SK-N-SH treated with all-trans-retinoic acid at 6 μM for 48 hours (cell line): Measurements from ENCODE around the gene IP6K3.

Source experiments
- ATAC-seq: fragments of 200-7000 bp; cut with Tn5 transposase; 3 replicates; pipeline ENCODE4 v1.9.1; 2020; ENCODE audit warnings: mild to moderate bottlenecking, moderate library complexity
- ARNTL ChIP-seq: fragments of 450-650 bp; formaldehyde crosslinking; IDR thresholded peaks from 2 replicates; pipeline ENCODE4 v1.5.0; 2020; ENCODE audit warnings: low read depth, mild to moderate bottlenecking, moderate library complexity, borderline replicate concordance
- BACH2 ChIP-seq: fragments of 250-450 bp; sonication (Bioruptor Pico); IDR thresholded peaks from 2 replicates; pipeline ENCODE4 v1.9.0; 2021; ENCODE audit warnings: mild to moderate bottlenecking, borderline replicate concordance
- CSDC2 ChIP-seq: fragments of 250-450 bp; sonication (Bioruptor Pico); IDR thresholded peaks from 2 replicates; pipeline ENCODE4 v1.5.0; 2020; ENCODE audit warnings: mild to moderate bottlenecking, moderate library complexity
- CSRNP3 ChIP-seq: fragments of 250-450 bp; sonication (Bioruptor Pico); IDR thresholded peaks from 2 replicates; pipeline ENCODE4 v1.5.1; 2021; ENCODE audit warnings: mild to moderate bottlenecking, moderate library complexity
- GLIS3 ChIP-seq: fragments of 250-450 bp; sonication (Bioruptor Pico); IDR thresholded peaks from 2 replicates; pipeline ENCODE4 v1.5.0; 2020; ENCODE audit warnings: mild to moderate bottlenecking, moderate library complexity
- ISL1 ChIP-seq: fragments of 250-450 bp; sonication (Bioruptor Pico); IDR thresholded peaks from 2 replicates; pipeline ENCODE4 v2.1.2; 2022; ENCODE audit warnings: mild to moderate bottlenecking, moderate library complexity
- OSR1 ChIP-seq: fragments of 250-450 bp; sonication (Bioruptor Pico); IDR thresholded peaks from 2 replicates; pipeline ENCODE4 v1.8.0; 2022; ENCODE audit warnings: moderate library complexity, mild to moderate bottlenecking, inconsistent platforms
- PATZ1 ChIP-seq: fragments of 250-450 bp; sonication (Bioruptor Pico); IDR thresholded peaks from 2 replicates; pipeline ENCODE4 v1.8.0; 2020; ENCODE audit warnings: mild to moderate bottlenecking, moderate library complexity, borderline replicate concordance
- PPARA ChIP-seq: fragments of 250-450 bp; sonication (Bioruptor Pico); IDR thresholded peaks from 2 replicates; pipeline ENCODE4 v1.5.0; 2020; ENCODE audit warnings: mild to moderate bottlenecking, borderline replicate concordance
- RARB ChIP-seq: fragments of 250-450 bp; sonication (Bioruptor Pico); IDR thresholded peaks from 2 replicates; pipeline ENCODE4 v1.8.0; 2021; ENCODE audit warnings: mild to moderate bottlenecking, moderate library complexity
- TCF4 ChIP-seq: fragments of 250-450 bp; sonication (Bioruptor Pico); IDR thresholded peaks from 2 replicates; pipeline ENCODE4 v1.8.0; 2021; ENCODE audit warnings: mild to moderate bottlenecking, moderate library complexity, borderline replicate concordance
- TSHZ2 ChIP-seq: fragments of 250-450 bp; sonication (Bioruptor Pico); IDR thresholded peaks from 2 replicates; pipeline ENCODE4 v1.5.0; 2020; ENCODE audit warnings: mild to moderate bottlenecking, moderate library complexity
- ZC3H10 ChIP-seq: fragments of 250-450 bp; sonication (Bioruptor Pico); IDR thresholded peaks from 2 replicates; pipeline ENCODE4 v1.5.1; 2021; ENCODE audit warnings: mild to moderate bottlenecking, moderate library complexity
- ZFP3 ChIP-seq: fragments of 250-450 bp; sonication (Bioruptor Pico); IDR thresholded peaks from 2 replicates; pipeline ENCODE4 v1.5.0; 2020; ENCODE audit warnings: mild to moderate bottlenecking, moderate library complexity
- ZNF565 ChIP-seq: fragments of 450-650 bp; formaldehyde crosslinking; conservative IDR thresholded peaks from 2 replicates; pipeline ENCODE4 v1.5.0; 2020; ENCODE audit warnings: low read depth, mild to moderate bottlenecking, moderate library complexity
- ZNF70 ChIP-seq: fragments of 450-650 bp; formaldehyde crosslinking; IDR thresholded peaks from 2 replicates; pipeline ENCODE4 v1.5.0; 2020; ENCODE audit warnings: mild to moderate bottlenecking, moderate library complexity
- ZNF8 ChIP-seq: fragments of 450-650 bp; formaldehyde crosslinking; IDR thresholded peaks from 2 replicates; pipeline ENCODE4 v1.5.0; 2020; ENCODE audit warnings: mild to moderate bottlenecking, moderate library complexity

The IP6K3 gene

GRCh38 chr6:33769248-33769821 lies 22.6 kb upstream of the IP6K3 start (continued):
- no peak for TF ChIP-seq GLIS3 (CRISPR knock-in tag)

- TF ChIP-seq RARB (no peak), PPARA (CRISPR knock-in tag) (no peak)
- peak; percentile 80 for ATAC-seq
Observed at GRCh38 chr6:33768644-33769120, 22.0 kb upstream of the IP6K3 start.

GRCh38 chr6:33766921-33767907 lies 20.5 kb upstream of the IP6K3 start:
- no peak for ATAC-seq

GRCh38 chr6:33765368-33765767 lies 18.7 kb upstream of the IP6K3 start:
- TF ChIP-seq ZC3H10 (CRISPR knock-in tag): no peak
- TF ChIP-seq ZFP3 (CRISPR knock-in tag): no peak
- TF ChIP-seq GLIS3 (CRISPR knock-in tag): no peak
- no peak for TF ChIP-seq ISL1 (CRISPR knock-in tag)
- TF ChIP-seq OSR1 (CRISPR knock-in tag): no peak
- TF ChIP-seq ZNF8 (CRISPR knock-in tag): no peak
- TF ChIP-seq CSDC2: no peak
- no peak for TF ChIP-seq BACH2
- no peak for TF ChIP-seq ZNF70 (CRISPR knock-in tag)
- TF ChIP-seq ZNF565 (CRISPR knock-in tag): no peak
- no peak for TF ChIP-seq CSRNP3
- TF ChIP-seq, all 23 proteins: peak for 0
- ATAC-seq: no peak

More at GRCh38 chr6:33766921-33767907, 20.5 kb upstream of the IP6K3 start:
- no peak for TF ChIP-seq ISL1 (CRISPR knock-in tag)
- no peak for TF ChIP-seq TSHZ2 (CRISPR knock-in tag)
- TF ChIP-seq RARB: no peak
- TF ChIP-seq PPARA (CRISPR knock-in tag): no peak
- no peak for TF ChIP-seq OSR1 (CRISPR knock-in tag)
- no peak for TF ChIP-seq ZFP3 (CRISPR knock-in tag)
- no peak for TF ChIP-seq ARNTL (CRISPR knock-in tag)
- no peak for TF ChIP-seq ZNF8 (CRISPR knock-in tag)
- TF ChIP-seq PATZ1 (CRISPR knock-in tag): no peak
- no peak for TF ChIP-seq CSRNP3
- TF ChIP-seq ZNF70 (CRISPR knock-in tag): no peak
- no peak for TF ChIP-seq GLIS3 (CRISPR knock-in tag)
- TF ChIP-seq TCF4 (CRISPR knock-in tag): no peak
- TF ChIP-seq CSDC2: no peak
- no peak for TF ChIP-seq ZNF565 (CRISPR knock-in tag)
